Endothelial cell of umbilical vein (primary cell): Measurements from ENCODE around the gene SLC39A3.

ENCODE experiments used
- EZH2 ChIP-seq: IDR thresholded peaks from 2 replicates; pipeline ENCODE4 v1.6.1; 2012; ENCODE audit warnings: borderline replicate concordance, low read depth, mild to moderate bottlenecking, moderate library complexity, low read length, inconsistent platforms; ENCODE audit not compliant: severe bottlenecking
- MYC ChIP-seq: IDR thresholded peaks from one replicate; pipeline ENCODE4 v1.6.1; 2011; ENCODE audit warnings: mild to moderate bottlenecking, low read depth, low read length
- POLR2A ChIP-seq: IDR thresholded peaks from 2 replicates; pipeline ENCODE4 v1.6.1; 2012; ENCODE audit warnings: low read depth, mild to moderate bottlenecking, control low read depth, low read length
- TF ChIP-seq, protein P1 (sequence below), 2 donors: IDR thresholded peaks; 1 replicate in 1 of 2; 2 replicates in 1 of 2; pipeline ENCODE4 v1.5.1; 2011; ENCODE audit warnings: low read length in 2 of 2, mild to moderate bottlenecking in 2 of 2, moderate library complexity in 2 of 2, control low read depth in 1 of 2, inconsistent platforms in 1 of 2, low read depth in 1 of 2; ENCODE audit not compliant: insufficient read depth in 1 of 2; ENCODE audit errors: extremely low read depth in 1 of 2
- TF ChIP-seq, protein P2 (sequence below): IDR thresholded peaks from 2 replicates; pipeline ENCODE4 v1.6.1; 2011; ENCODE audit not compliant: insufficient read depth, insufficient read length

DNA sequence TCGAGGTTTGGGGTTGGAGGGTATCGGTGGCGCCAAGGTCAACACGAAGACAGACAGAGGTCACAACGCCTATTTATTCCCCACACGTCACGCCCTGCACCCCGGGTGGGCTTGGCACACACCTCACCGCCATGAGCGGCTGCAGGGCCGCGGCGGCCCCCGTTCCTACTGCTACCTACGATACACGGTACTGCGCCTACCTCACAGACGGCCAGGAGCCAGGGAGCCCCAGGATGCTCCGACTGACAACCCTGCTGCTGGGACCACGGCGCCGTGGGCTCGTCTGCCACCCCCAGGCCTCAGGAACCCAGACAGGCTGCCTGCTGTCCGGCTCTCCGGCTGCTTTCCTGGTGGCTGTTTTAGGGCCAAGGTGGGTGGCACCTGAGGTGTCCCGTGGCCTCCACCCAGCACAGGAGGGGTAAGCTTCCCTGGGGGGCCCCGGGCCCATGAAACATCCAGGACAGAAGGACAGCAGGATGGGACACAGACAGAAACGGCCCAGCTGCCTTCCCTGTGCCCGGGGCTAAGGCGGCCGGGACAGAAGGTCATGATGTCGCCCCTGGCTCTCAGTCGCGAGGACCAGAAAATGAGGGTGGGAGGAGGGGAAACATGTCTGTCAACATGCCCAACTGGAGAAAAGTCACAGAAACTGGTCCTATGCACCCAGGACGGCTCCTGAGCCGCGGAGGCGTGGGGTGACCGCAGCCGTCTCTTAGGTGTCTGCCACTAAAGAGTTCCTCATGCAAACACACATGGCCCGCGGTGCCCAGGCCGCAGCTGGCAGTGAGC lies 15.0 kb upstream of the SLC39A3 start:
- TF ChIP-seq, protein P1, sequence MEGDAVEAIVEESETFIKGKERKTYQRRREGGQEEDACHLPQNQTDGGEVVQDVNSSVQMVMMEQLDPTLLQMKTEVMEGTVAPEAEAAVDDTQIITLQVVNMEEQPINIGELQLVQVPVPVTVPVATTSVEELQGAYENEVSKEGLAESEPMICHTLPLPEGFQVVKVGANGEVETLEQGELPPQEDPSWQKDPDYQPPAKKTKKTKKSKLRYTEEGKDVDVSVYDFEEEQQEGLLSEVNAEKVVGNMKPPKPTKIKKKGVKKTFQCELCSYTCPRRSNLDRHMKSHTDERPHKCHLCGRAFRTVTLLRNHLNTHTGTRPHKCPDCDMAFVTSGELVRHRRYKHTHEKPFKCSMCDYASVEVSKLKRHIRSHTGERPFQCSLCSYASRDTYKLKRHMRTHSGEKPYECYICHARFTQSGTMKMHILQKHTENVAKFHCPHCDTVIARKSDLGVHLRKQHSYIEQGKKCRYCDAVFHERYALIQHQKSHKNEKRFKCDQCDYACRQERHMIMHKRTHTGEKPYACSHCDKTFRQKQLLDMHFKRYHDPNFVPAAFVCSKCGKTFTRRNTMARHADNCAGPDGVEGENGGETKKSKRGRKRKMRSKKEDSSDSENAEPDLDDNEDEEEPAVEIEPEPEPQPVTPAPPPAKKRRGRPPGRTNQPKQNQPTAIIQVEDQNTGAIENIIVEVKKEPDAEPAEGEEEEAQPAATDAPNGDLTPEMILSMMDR (IDR thresholded peaks at IDR 0.05; ENCODE audit: extremely low read depth in 1 of 2, insufficient read depth in 1 of 2, low read depth in 1 of 2, low read length in 2 of 2): no peak
- TF ChIP-seq POLR2A (no peak), MYC (no peak), EZH2 (no peak)
- TF ChIP-seq, protein P2, sequence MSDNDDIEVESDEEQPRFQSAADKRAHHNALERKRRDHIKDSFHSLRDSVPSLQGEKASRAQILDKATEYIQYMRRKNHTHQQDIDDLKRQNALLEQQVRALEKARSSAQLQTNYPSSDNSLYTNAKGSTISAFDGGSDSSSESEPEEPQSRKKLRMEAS: no peak
